DMS53 treated with DMSO at 0.1 percent for 48 hours (cell line): ENCODE measurements around the gene MYMK.

ENCODE experiments used
- DNase-seq: peaks from one replicate; lab custom pipeline; 2025; ENCODE audit not compliant: unreplicated experiment; lab: John Stamatoyannopoulos, UW

Gene MYMK

GRCh38 chr9:133470427-133470924 is 54.3 kb downstream of the MYMK start:
- no peak for DNase-seq

DNA sequence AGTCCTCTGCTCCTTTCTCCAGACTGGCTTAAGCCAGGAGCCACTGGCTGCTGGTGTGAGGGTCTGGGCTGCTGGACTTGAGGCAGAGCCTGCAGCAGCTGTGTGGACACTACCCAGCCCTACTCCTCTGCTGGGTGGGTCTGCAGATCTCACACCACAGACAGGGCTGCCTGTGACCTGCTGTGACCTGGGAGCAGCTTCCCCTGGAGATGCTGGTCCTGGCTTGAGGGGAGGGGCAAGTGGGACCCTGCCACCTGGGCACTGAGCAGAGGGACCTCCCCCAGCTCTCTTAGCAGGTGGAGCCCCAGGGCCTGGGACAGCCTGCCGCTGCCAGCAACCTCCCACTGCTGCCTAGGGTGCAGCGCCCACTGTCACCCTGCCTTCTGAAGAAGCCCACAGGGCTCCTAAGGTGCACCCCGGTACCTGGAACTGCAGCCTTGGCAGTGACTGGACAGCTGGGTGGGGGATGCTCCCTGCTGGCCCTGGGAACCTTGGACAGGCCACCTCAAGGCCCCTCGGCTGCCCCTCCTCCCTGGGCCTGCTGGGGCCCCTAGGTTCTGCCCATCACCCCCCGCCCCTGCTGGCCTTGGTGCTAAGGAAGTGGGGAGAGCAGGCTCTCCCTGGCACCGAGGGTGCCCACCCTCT is 55.9 kb downstream of the MYMK start:
- no peak for DNase-seq

GRCh38 chr9:133468374-133468773 is 56.4 kb downstream of the MYMK start:
- no peak for DNase-seq

GRCh38 chr9:133467101-133467500 is 57.7 kb downstream of the MYMK start:
- DNase-seq: no peak

GRCh38 chr9:133465984-133466383 is 58.8 kb downstream of the MYMK start:
- no peak for DNase-seq

GRCh38 chr9:133464638-133465037 is 60.1 kb downstream of the MYMK start:
- DNase-seq: no peak
